A673 (cell line): Measurements from ENCODE around the gene TNFRSF4. TPM values are rescaled to one million over a fixed set of nuclear protein-coding genes. Genes with fewer than 3 reads are reported as not detected.

Source experiments
- BruUV-seq: library from RNA; stranded (reverse); fragments of 400-500 nt; replicated peaks from 2 replicates; lab custom pipeline; 2021; lab: Mats Ljungman, UMichigan
- CTCF ChIA-PET: fragments of 300-600 bp; sonication (Branson Sonifier 250); formaldehyde crosslinking; loops from one replicate; lab custom pipeline; 2022; ENCODE audit warnings: antibody characterized with exemption; lab: Charles Lee
- POLR2A ChIA-PET: fragments of 300-600 bp; sonication (Branson Sonifier 250); formaldehyde crosslinking; loops from one replicate; lab custom pipeline; 2022; ENCODE audit warnings: antibody characterized with exemption; ENCODE audit not compliant: low non-redundant PET; lab: Charles Lee
- DNase-seq: peaks from one replicate; pipeline ENCODE4 v3.0.0-alpha.2; 2015; ENCODE audit warnings: low spot score
- H3K27ac ChIP-seq: fragments of 200-600 bp; sonication (generic); 2 replicates; pipeline ENCODE4 v1.5.1; 2016; ENCODE audit warnings: mixed run types, low read depth, mild to moderate bottlenecking, mixed read lengths, antibody characterized with exemption, low read length; ENCODE audit not compliant: poor library complexity, severe bottlenecking
- H3K27me3 ChIP-seq: fragments of 200-600 bp; sonication (generic); replicated peaks from 2 replicates; pipeline ENCODE4 v1.6.1; 2017; ENCODE audit warnings: mixed run types, low read depth, mild to moderate bottlenecking, mixed read lengths, antibody characterized with exemption, low read length; ENCODE audit not compliant: insufficient read depth, poor library complexity
- H3K36me3 ChIP-seq: fragments of 200-600 bp; sonication (generic); 2 replicates; pipeline ENCODE4 v1.6.1; 2016; ENCODE audit warnings: mixed run types, mild to moderate bottlenecking, mixed read lengths, antibody characterized with exemption, low read length; ENCODE audit not compliant: insufficient read depth, poor library complexity, severe bottlenecking
- H3K4me1 ChIP-seq: fragments of 200-600 bp; sonication (generic); 2 replicates; pipeline ENCODE4 v1.6.1; 2017; ENCODE audit warnings: mixed run types, mild to moderate bottlenecking, mixed read lengths, antibody characterized with exemption, low read length; ENCODE audit not compliant: insufficient read depth, poor library complexity, severe bottlenecking
- H3K4me3 ChIP-seq: fragments of 200-600 bp; sonication (generic); 2 replicates; pipeline ENCODE4 v1.5.1; 2016; ENCODE audit warnings: low read depth, mixed run types, mild to moderate bottlenecking, mixed read lengths, low read length; ENCODE audit not compliant: poor library complexity, severe bottlenecking
- H3K9me3 ChIP-seq: fragments of 200-600 bp; sonication (generic); 2 replicates; pipeline ENCODE4 v1.6.1; 2016; ENCODE audit warnings: mixed run types, low read depth, mild to moderate bottlenecking, mixed read lengths, antibody characterized with exemption, low read length; ENCODE audit not compliant: poor library complexity, severe bottlenecking
- EZH2 ChIP-seq: fragments of 200-600 bp; sonication (generic); IDR thresholded peaks from 2 replicates; pipeline ENCODE4 v1.6.1; 2017; ENCODE audit warnings: borderline replicate concordance, low read depth, mild to moderate bottlenecking, mixed read lengths, antibody characterized with exemption, low read length; ENCODE audit not compliant: poor library complexity, severe bottlenecking
- intact Hi-C: fragments of 100-400 bp; cut with micrococcal nuclease; formaldehyde crosslinking; loops from one replicate; pipeline ENCODE4 v1.10.0; 2022; ENCODE audit not compliant: unreplicated experiment
- total RNA-seq: library from RNA; stranded (reverse); gene quantifications from 2 replicates; pipeline ENCODE4 v1.2.3, GENCODE V29; 2021
- TF ChIP-seq, protein P1 (sequence below): fragments of 300-800, 200-600 bp; sonication (generic); conservative IDR thresholded peaks from 2 replicates; pipeline ENCODE4 v1.5.1; 2017; ENCODE audit warnings: low read depth, mild to moderate bottlenecking, antibody characterized with exemption, low read length, moderate library complexity, mixed read lengths

Gene TNFRSF4
- total RNA-seq, 1 experiment from 2014 or later: 0.80 TPM

DNA sequence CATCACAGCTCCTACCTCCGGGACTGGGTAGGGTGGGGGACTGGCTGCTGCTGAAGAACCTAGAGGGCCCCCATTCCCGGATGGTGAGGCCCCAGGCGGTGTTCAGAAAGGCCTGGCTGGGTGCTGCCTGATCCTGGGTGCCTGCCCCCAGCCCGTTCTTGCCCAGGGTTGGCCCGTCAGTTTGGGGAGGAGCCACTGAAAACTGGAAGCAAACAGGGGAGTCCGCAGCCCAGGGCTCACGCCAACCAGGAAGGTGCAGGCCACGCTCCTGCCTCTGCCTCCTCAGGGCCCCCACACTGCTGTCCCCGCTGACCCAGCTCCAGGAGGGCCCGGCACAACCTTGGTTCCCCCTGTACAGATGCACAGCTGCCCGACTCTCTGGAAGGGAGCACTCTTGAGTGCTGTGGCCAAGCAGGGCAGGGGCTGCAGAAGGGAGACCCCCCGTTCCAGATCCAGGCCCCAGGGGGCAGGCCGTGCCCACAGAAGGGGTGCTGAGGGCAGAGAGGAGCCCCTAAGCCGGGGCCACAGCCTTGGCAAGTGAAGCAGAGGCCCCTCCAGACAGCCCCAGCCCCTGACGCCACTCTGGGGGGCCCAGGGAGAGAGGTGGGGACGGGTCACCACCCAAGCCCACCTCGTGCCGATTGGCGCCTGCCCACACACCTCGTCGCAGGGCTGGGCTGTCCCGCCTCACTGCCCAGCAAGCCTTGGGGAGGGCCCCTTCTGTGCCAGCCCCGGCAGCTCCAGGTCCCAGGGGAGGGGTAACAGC lies 27.1 kb upstream of the TNFRSF4 start:
- intact Hi-C loops: no loop called here
- H3K27ac ChIP-seq: no peak overlapping the region
- H3K4me3 ChIP-seq: no peak overlapping the region
- H3K4me1 ChIP-seq: no peaks in the 10 kb centered on the region
- no peaks in the 10 kb centered on the region for H3K36me3 ChIP-seq
- no peaks in the 10 kb centered on the region for H3K9me3 ChIP-seq
- no TSS peak for BruUV-seq
- no peak for DNase-seq
- ChIA-PET CTCF (no interaction called here), POLR2A (no interaction called here)
- TF ChIP-seq, protein P1, sequence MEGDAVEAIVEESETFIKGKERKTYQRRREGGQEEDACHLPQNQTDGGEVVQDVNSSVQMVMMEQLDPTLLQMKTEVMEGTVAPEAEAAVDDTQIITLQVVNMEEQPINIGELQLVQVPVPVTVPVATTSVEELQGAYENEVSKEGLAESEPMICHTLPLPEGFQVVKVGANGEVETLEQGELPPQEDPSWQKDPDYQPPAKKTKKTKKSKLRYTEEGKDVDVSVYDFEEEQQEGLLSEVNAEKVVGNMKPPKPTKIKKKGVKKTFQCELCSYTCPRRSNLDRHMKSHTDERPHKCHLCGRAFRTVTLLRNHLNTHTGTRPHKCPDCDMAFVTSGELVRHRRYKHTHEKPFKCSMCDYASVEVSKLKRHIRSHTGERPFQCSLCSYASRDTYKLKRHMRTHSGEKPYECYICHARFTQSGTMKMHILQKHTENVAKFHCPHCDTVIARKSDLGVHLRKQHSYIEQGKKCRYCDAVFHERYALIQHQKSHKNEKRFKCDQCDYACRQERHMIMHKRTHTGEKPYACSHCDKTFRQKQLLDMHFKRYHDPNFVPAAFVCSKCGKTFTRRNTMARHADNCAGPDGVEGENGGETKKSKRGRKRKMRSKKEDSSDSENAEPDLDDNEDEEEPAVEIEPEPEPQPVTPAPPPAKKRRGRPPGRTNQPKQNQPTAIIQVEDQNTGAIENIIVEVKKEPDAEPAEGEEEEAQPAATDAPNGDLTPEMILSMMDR: no peak
- H3K27me3 ChIP-seq: no peaks in the 10 kb centered on the region

DNA sequence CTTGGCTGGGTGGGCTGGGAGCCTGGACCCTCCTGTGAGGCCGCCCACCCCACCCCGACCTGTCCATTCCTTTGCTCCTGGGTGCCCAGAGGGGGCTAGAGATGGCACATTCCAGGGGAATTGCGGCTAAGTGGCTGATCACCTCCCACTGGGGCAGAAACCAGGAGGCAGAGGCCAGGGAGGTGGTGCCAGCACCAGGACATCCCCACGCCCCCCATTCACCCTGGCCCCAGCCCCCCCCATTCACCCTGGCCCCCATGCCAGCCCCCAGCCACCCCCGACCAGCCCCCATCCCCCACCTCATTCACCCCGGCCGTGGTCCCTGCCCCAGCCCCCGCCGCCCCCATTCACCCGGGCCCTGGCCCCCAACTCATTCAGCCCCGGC lies 26.4 kb upstream of the TNFRSF4 start:
- no peak overlapping the region for H3K4me3 ChIP-seq
- POLR2A ChIA-PET: no interaction called here

DNA sequence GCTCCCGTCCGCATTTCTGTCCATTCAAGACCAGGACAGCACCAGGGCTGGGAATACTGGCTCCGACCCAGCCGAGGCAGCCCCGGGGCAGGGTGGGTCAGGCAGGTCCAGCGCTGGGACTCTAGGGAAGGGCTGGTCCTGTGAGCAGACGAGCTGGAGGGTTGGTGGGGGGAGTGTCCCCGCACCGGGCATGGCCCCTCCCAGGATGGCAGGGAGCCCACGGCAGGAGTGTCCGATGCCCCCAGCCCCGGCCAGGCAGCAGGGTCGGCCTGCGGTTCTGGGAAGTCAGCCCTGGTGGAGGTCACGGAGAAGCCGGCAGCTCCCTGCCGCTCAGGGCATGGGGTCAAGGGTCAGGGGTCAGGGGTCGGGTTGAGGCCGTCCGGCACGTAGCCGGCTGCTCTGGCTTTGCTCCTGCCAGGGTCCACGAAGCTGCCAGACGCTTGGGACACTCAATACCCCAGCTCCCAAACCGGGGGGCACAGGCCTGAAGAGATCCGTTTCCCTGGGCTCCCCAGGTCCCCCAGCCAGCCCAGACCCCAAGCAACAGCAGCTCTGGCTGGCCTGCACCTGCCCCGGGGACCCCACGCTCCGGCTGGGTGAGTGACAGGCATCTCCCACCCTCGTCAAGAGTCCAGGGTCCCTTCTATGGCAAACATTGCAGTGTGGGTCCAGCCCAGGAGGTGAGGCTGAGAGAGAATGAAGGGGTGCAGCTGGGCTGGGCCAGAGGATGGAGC lies 25.8 kb upstream of the TNFRSF4 start:
- TF ChIP-seq, protein P1: no peak
- no peak for TF ChIP-seq EZH2
- intact Hi-C loops: no loop called here
- H3K27ac ChIP-seq: no peak overlapping the region
- ChIA-PET POLR2A (no interaction called here), CTCF (no interaction called here)
- no peaks in the 10 kb centered on the region for H3K27me3 ChIP-seq
- H3K4me1 ChIP-seq: no peaks in the 10 kb centered on the region
- no TSS peak for BruUV-seq
- DNase-seq: no peak
- no peaks in the 10 kb centered on the region for H3K9me3 ChIP-seq
- H3K36me3 ChIP-seq: peaks cover 3% of the 10 kb centered on the region
- no peak overlapping the region for H3K4me3 ChIP-seq

More for the DNA sequence above, 26.4 kb upstream of the TNFRSF4 start:
- intact Hi-C loops: no loop called here
- Histone ChIP-seq H3K27ac (no peak overlapping the region), H3K4me1 (no peaks in the 10 kb centered on the region), H3K9me3 (no peaks in the 10 kb centered on the region), H3K36me3 (no peaks in the 10 kb centered on the region), H3K27me3 (no peaks in the 10 kb centered on the region)
- TF ChIP-seq, protein P1: no peak
- no peak for TF ChIP-seq EZH2
- BruUV-seq: no TSS peak
- DNase-seq: no peak
- CTCF ChIA-PET: no interaction called here
